Body of pancreas (tissue), 4 donors: Measurements from ENCODE around the gene CCDC78.

ENCODE experiments used
- POLR2A ChIP-seq, 3 donors: fragments of 450-650 bp; IDR thresholded peaks; one replicate each; pipeline ENCODE4 v1.6.1; 2016; ENCODE audit warnings: antibody characterized with exemption in 3 of 3, mild to moderate bottlenecking in 2 of 3
- TF ChIP-seq, protein P1 (sequence below), 7 experiments: fragments of 450-650 bp in 4 of 7; fragments of 200-600 bp in 3 of 7; sonication (generic) in 3 of 7; IDR thresholded peaks; one replicate each; pipeline ENCODE4 v1.5.1; 2016 to 2019; ENCODE audit warnings: antibody characterized with exemption in 7 of 7

- TF ChIP-seq, protein P1, sequence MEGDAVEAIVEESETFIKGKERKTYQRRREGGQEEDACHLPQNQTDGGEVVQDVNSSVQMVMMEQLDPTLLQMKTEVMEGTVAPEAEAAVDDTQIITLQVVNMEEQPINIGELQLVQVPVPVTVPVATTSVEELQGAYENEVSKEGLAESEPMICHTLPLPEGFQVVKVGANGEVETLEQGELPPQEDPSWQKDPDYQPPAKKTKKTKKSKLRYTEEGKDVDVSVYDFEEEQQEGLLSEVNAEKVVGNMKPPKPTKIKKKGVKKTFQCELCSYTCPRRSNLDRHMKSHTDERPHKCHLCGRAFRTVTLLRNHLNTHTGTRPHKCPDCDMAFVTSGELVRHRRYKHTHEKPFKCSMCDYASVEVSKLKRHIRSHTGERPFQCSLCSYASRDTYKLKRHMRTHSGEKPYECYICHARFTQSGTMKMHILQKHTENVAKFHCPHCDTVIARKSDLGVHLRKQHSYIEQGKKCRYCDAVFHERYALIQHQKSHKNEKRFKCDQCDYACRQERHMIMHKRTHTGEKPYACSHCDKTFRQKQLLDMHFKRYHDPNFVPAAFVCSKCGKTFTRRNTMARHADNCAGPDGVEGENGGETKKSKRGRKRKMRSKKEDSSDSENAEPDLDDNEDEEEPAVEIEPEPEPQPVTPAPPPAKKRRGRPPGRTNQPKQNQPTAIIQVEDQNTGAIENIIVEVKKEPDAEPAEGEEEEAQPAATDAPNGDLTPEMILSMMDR (IDR thresholded peaks at IDR 0.05) = no peak
- no peak for TF ChIP-seq POLR2A (IDR thresholded peaks at IDR 0.05)
Observed at GRCh38 chr16:704552-705380, 21.5 kb downstream of the CCDC78 start.
